Upper lobe of left lung (tissue), 6 donors: Measurements from ENCODE around the gene RAB20. TPM values are rescaled to one million over a fixed set of nuclear protein-coding genes. Genes with fewer than 3 reads are reported as not detected.
A peak's percentile ranks its signal among the peaks of the same experiment; 100 is the strongest.

Experiments used
- ATAC-seq, 2 donors: fragments of 200-7000 bp; cut with Tn5 transposase; one replicate each; pipeline ENCODE4 v1.9.1; 2022; ENCODE audit warnings: mild to moderate bottlenecking in 2 of 2, moderate library complexity in 2 of 2; ENCODE audit not compliant: low FRiP score in 2 of 2
- DNase-seq, 2 donors: peaks; one replicate each; pipeline ENCODE4 v3.0.0-alpha.2; 2019 to 2020
- H3K27ac ChIP-seq, 4 donors: fragments of 200-600 bp; sonication (generic); one replicate each; pipeline ENCODE4 v1.5.1; 2016 to 2019
- H3K27me3 ChIP-seq, 4 donors: fragments of 200-600 bp; sonication (generic); one replicate each; pipeline ENCODE4 v1.5.1; 2017 to 2019
- H3K36me3 ChIP-seq, 4 donors: fragments of 200-600 bp; sonication (generic); one replicate each; pipeline ENCODE4 v1.5.1; 2016 to 2019
- H3K4me1 ChIP-seq, 4 donors: fragments of 200-600 bp; sonication (generic); one replicate each; pipeline ENCODE4 v1.5.1; 2018 to 2019
- H3K4me3 ChIP-seq, 4 donors: fragments of 200-600 bp; sonication (generic); one replicate each; pipeline ENCODE4 v1.5.1; 2017 to 2019; ENCODE audit warnings: mild to moderate bottlenecking in 2 of 4, moderate library complexity in 1 of 4
- H3K9me3 ChIP-seq, 4 donors: fragments of 200-600 bp; sonication (generic); one replicate each; pipeline ENCODE4 v1.5.1; 2018 to 2019
- EP300 ChIP-seq, 4 donors: sonication (generic); formaldehyde crosslinking; IDR thresholded peaks; one replicate each; pipeline ENCODE4 v1.5.1; 2017; ENCODE audit warnings: antibody characterized with exemption in 4 of 4, control low read depth in 2 of 4
- POLR2A ChIP-seq, 4 donors: fragments of 450-650 bp; IDR thresholded peaks; one replicate each; pipeline ENCODE4 v1.5.1; 2016 to 2017; ENCODE audit warnings: antibody characterized with exemption in 4 of 4, mild to moderate bottlenecking in 2 of 4
- POLR2AphosphoS5 ChIP-seq, 2 donors: sonication (generic); formaldehyde crosslinking; IDR thresholded peaks; one replicate each; pipeline ENCODE4 v1.5.1; 2017; ENCODE audit warnings: antibody characterized with exemption in 2 of 2
- WGBS, 2 donors: methylation state at CpG; one replicate each; pipeline ENCODE4 v1.1.5; 2017 to 2018; 5-methylcytosine and 5-hydroxymethylcytosine counted together
- total RNA-seq, 6 donors: library from RNA; depleted of rRNA in 4 of 6; stranded (reverse); fragments of >200 nt in 4 of 6; gene quantifications; one replicate each; pipeline versions ENCODE4 v1.1.0 to v1.2.1, GENCODE V29; 2016 to 2021
- TF ChIP-seq, protein P1 (sequence below), 6 experiments: fragments of 450-650 bp in 4 of 6; fragments of 200-600 bp in 2 of 6; sonication (generic) in 2 of 6; IDR thresholded peaks; one replicate each; pipeline ENCODE4 v1.5.1; 2016 to 2019; ENCODE audit warnings: antibody characterized with exemption in 6 of 6
- donor health status: DM: no; HTN: no; CAD: no; lungs with moderate emphysema.
- donor health status: DM: no; HTN: yes; CAD: no; lungs with severe emphysema.

The RAB20 gene
- total RNA-seq, 6 donors from 2014 or later = 46.7 to 80.7 (median 57.8) TPM

DNA sequence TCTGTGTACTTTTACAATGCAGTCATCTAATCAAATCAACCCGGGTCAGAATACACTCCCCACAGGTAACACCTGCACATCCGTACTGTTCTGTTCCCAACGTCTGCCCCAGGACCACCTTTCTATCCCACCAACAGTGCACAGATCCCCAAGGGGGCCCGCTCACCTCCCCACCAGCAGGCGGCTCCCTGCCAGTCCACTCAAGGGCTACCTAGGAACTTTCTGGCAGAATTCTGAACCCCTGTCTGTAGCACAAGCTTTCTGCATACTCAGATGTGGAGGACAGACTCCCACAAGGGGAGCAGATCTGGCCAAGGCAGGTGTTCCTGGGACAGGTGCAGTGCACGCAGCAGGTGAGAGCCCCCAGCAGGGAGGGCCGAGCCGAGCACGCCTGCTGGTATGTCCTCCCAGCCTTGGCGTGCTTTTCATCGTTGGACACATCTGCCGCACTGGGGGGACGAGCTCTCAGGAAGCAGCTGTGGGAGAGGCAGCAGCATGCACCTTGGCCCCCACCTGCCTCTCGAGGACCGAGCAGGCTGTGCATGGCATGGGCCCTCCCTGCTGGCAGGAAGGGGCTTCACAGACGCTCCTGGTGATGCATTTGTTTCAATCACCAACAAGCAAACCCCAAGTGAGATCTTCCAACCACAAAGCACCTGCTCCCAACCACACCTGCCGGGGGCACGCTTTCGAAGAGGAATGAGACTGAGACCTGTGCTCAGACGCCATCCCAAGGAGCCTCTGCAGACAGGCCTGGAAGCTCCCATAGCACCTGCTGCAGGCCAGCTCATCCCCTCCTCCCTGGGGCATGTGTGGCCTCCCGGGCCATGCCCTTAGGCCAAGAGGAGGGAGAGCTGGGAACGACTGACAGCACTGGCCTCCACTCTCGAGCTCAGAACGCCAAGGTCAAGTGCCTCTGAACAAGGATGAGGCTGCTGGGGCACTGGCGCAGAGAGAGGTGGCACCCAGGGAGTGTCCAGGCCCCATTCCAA, 35.9 kb downstream of the RAB20 start:
- Histone ChIP-seq H3K4me1 (peaks cover 42 to 71% (median 65%) of the 10 kb centered on the region in 4 donors), H3K36me3 (peaks cover 0 to 15% (median 4%) of the 10 kb centered on the region in 4 donors), H3K9me3 (no peaks in the 10 kb centered on the region), H3K4me3 (no peak overlapping the region), H3K27me3 (no peaks in the 10 kb centered on the region), H3K27ac (peak overlapping the region; percentile 56 to 80 (median 74))
- ATAC-seq (peak; percentile 41 to 70), DNase-seq (peak; percentile 54 to 81)
- TF ChIP-seq EP300 (IDR thresholded peaks at IDR 0.05) (peak in 1 of 4 donors; percentile 58), POLR2AphosphoS5 (IDR thresholded peaks at IDR 0.05) (peak in 1 of 2 donors; percentile 62), POLR2A (IDR thresholded peaks at IDR 0.05) (no peak)
- TF ChIP-seq, protein P1, sequence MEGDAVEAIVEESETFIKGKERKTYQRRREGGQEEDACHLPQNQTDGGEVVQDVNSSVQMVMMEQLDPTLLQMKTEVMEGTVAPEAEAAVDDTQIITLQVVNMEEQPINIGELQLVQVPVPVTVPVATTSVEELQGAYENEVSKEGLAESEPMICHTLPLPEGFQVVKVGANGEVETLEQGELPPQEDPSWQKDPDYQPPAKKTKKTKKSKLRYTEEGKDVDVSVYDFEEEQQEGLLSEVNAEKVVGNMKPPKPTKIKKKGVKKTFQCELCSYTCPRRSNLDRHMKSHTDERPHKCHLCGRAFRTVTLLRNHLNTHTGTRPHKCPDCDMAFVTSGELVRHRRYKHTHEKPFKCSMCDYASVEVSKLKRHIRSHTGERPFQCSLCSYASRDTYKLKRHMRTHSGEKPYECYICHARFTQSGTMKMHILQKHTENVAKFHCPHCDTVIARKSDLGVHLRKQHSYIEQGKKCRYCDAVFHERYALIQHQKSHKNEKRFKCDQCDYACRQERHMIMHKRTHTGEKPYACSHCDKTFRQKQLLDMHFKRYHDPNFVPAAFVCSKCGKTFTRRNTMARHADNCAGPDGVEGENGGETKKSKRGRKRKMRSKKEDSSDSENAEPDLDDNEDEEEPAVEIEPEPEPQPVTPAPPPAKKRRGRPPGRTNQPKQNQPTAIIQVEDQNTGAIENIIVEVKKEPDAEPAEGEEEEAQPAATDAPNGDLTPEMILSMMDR (IDR thresholded peaks at IDR 0.05) = no peak
- 63 to 90% methylated on average over 14 to 20 of the region's 25 CpGs for WGBS, 2 donors

DNA sequence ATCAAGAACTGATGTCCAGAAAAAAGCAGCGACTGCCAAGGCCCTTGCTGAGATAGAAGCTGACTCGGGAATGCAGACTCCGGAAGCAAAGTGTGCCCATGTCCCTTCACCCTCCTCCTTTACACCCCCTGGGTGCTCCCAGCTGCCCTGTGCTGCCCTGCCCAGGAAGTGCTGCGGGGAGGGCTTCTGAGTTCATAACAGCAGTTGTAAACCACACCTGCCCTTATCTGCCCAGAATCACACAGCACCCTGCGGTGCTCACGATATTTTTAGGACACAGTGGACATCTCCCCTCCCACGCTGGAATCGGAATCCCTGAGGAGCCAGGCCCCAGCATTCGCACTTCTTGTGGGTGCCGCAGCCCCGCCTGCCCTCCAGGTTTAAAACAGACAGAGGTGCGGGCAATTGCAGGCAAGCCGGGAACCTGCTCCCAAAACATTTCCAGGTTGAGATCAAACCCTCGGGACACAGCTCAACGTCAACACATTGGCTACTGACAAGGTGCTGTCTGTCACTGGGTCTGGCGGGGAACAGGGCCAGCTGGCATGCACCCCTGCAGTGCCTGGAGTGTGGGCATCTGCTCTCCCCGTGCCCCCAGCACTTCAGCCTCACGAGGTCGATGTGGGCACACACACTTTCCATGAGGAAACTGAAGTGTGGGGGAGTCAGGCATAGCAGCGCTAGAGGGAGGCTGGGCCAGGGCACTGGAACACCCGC, 36.8 kb downstream of the RAB20 start:
- WGBS, 2 donors = 29 to 58% methylated on average over 14 to 21 of the region's 21 CpGs
- peak; percentile 66 to 81 for DNase-seq
- Histone ChIP-seq H3K9me3 (no peaks in the 10 kb centered on the region), H3K36me3 (peaks cover 0 to 15% (median 4%) of the 10 kb centered on the region in 4 donors), H3K27ac (peak overlapping the region; percentile 27 to 80 (median 66)), H3K4me1 (peaks cover 45 to 79% (median 70%) of the 10 kb centered on the region in 4 donors), H3K4me3 (no peak overlapping the region), H3K27me3 (no peaks in the 10 kb centered on the region)
- TF ChIP-seq, protein P1 (IDR thresholded peaks at IDR 0.05) = no peak
- TF ChIP-seq POLR2AphosphoS5 (IDR thresholded peaks at IDR 0.05) (peak in 1 of 2 donors; percentile 17), POLR2A (IDR thresholded peaks at IDR 0.05) (peak in 1 of 4 donors; percentile 43), EP300 (IDR thresholded peaks at IDR 0.05) (peak in 2 of 4 donors; percentile 43 to 54)
- peak in 1 of 2 donors; percentile 71 for ATAC-seq

DNA sequence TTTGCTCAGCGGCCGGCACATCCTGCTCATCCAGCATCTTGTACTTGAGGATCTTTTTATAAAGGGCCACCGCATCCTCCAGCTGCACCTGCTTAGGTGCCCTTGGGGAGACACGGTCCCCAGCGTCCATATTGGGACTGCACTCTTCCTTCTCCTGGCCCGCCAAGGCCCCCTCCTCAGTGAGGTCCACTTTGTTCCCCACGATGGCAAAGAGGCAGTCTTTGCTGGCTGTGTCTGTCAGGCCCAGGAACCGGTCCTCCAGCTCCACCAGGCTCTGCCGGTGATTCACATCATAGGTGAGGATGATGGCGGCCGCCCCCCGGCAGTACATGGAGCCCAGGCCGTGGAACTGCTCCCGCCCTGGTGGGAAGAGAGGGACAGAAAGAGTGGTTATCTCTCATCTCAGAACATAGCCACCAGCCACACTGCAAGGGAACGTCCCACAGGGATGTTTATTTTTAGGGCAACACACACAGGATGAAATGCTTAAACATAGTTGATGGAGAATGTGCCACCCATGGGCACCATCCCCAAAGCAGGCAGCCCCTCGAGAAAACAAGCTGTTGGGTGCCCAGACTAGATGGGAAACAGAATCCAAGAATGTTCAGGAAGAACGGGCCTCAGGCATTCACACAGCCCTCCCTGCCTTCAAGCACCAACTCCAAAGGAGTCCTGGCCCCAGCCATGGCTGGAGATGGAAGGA, 37.5 kb downstream of the RAB20 start:
- DNase-seq (peak in 1 of 2 donors; percentile 40), ATAC-seq (no peak)
- H3K27me3 ChIP-seq = no peaks in the 10 kb centered on the region
- peaks cover 49 to 84% (median 73%) of the 10 kb centered on the region in 4 donors for H3K4me1 ChIP-seq
- TF ChIP-seq EP300 (IDR thresholded peaks at IDR 0.05) = no peak
- TF ChIP-seq, protein P1 (IDR thresholded peaks at IDR 0.05) = no peak
- no peak for TF ChIP-seq POLR2AphosphoS5 (IDR thresholded peaks at IDR 0.05)
- no peak for TF ChIP-seq POLR2A (IDR thresholded peaks at IDR 0.05)
- H3K4me3 ChIP-seq = no peak overlapping the region
- H3K9me3 ChIP-seq = no peaks in the 10 kb centered on the region
- peak overlapping the region; percentile 27 to 80 (median 66) for H3K27ac ChIP-seq
- 77 to 83% methylated on average over 12 to 17 of the region's 17 CpGs for WGBS, 2 donors
- H3K36me3 ChIP-seq = peaks cover 0 to 22% (median 4%) of the 10 kb centered on the region in 4 donors

DNA sequence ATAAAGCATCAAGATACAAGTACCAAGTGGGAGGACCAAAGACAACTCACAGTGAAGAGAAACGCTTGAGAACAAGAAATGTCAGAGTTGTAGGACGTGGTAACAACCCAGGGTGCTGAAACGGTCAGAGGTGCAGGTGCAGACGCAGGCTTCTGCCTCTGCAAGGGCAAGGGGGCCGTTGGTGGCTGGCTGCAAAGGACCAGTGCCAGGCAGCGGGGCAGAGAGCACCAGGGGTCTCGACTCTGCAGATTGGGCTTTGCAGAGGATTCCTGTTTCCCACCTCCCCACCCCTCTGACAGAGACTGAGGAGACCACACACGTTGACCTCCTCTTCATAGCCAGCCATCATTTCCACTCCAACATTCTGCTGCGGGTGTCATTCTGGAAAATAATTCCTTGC, 38.3 kb downstream of the RAB20 start:
- no peak overlapping the region for H3K4me3 ChIP-seq
- no peaks in the 10 kb centered on the region for H3K9me3 ChIP-seq
- peak overlapping the region in 1 of 4 donors; percentile 80 for H3K27ac ChIP-seq
- DNase-seq = peak in 1 of 2 donors; percentile 43
- no peaks in the 10 kb centered on the region for H3K27me3 ChIP-seq
- WGBS, 2 donors = 80 to 87% methylated on average over 9 of the region's 9 CpGs
- ATAC-seq = no peak
- H3K36me3 ChIP-seq = peaks cover 0 to 26% (median 4%) of the 10 kb centered on the region in 4 donors
- TF ChIP-seq, protein P1 (IDR thresholded peaks at IDR 0.05) = no peak
- H3K4me1 ChIP-seq = peaks cover 54 to 86% (median 76%) of the 10 kb centered on the region in 4 donors
